ENCODE measurements around the gene AGTRAP. TPM values are rescaled to one million over a fixed set of nuclear protein-coding genes. Genes with fewer than 3 reads are reported as not detected.
A peak's percentile ranks its signal among the peaks of the same experiment; 100 is the strongest.

Gene AGTRAP
- total and polyA plus RNA-seq, 2 of the 8 experiments (the other 6 are each of a cell fraction or from before 2014, with no cell fraction given), result 69.7 to 192 TPM

- TF ChIP-seq SP2 (IDR thresholded peaks at IDR 0.05; ENCODE audit: low read length) (no peak), GTF2F1 (IDR thresholded peaks at IDR 0.05; ENCODE audit: borderline replicate concordance, low read depth, low read length) (no peak), JUND (IDR thresholded peaks at IDR 0.05; ENCODE audit: low read length) (no peak), ZNF274 (IDR thresholded peaks at IDR 0.05; ENCODE audit: borderline replicate concordance, extremely low read depth, low read length) (no peak), SRF (IDR thresholded peaks at IDR 0.05; ENCODE audit: low read depth, low read length) (no peak), CBX5 (IDR thresholded peaks at IDR 0.05; ENCODE audit: low read depth, low read length) (no peak), BACH1 (IDR thresholded peaks at IDR 0.05; ENCODE audit: low read length) (peak; percentile 79), RBBP5 (IDR thresholded peaks at IDR 0.05; ENCODE audit: borderline replicate concordance, low read depth, low read length) (no peak), TAF1 (IDR thresholded peaks at IDR 0.05; ENCODE audit: low read depth, low read length) (no peak), NANOG (IDR thresholded peaks at IDR 0.05; ENCODE audit: insufficient read depth, low read depth, low read length, poor library complexity, severe bottlenecking) (no peak), TCF12 (IDR thresholded peaks at IDR 0.05; ENCODE audit: low read depth, low read length) (no peak), HDAC2 (IDR thresholded peaks at IDR 0.05; ENCODE audit: borderline replicate concordance in 1 of 2, low read depth in 2 of 2, low read length in 2 of 2) (peak in 1 of 2 experiments; percentile 69; a peak in 1 of 4 replicates), SIN3A (conservative IDR thresholded peaks at IDR 0.05 in 1 of 2, IDR thresholded peaks at IDR 0.05 in 1 of 2; ENCODE audit: low read depth in 1 of 2, low read length in 2 of 2) (no peak), RXRA (IDR thresholded peaks at IDR 0.05; ENCODE audit: insufficient read depth, low read depth, low read length) (no peak), SP1 (IDR thresholded peaks at IDR 0.05; ENCODE audit: low read depth, low read length) (no peak), RNF2 (IDR thresholded peaks at IDR 0.05; ENCODE audit: borderline replicate concordance, low read depth, low read length, missing control alignments, poor library complexity, severe bottlenecking) (no peak), JUN (IDR thresholded peaks at IDR 0.05; ENCODE audit: low read depth, low read length) (no peak), YY1 (IDR thresholded peaks at IDR 0.05; ENCODE audit: low read depth, low read length) (no peak), PHF8 (conservative IDR thresholded peaks at IDR 0.05; ENCODE audit: low read depth, low read length) (no peak), SAP30 (IDR thresholded peaks at IDR 0.05; ENCODE audit: insufficient read depth, insufficient replicate concordance, low read length) (no peak)
- TF ChIP-seq, protein P1, sequence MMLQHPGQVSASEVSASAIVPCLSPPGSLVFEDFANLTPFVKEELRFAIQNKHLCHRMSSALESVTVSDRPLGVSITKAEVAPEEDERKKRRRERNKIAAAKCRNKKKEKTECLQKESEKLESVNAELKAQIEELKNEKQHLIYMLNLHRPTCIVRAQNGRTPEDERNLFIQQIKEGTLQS (IDR thresholded peaks at IDR 0.05; ENCODE audit: insufficient read depth, low read depth, low read length), result no peak
These were observed 16.5 kb upstream of the AGTRAP start (continued) for GRCh38 chr1:11719313-11720032.

All from H1 (cell line).